H9 (cell line): ENCODE results near the gene FRYL. TPM values are rescaled to one million over a fixed set of nuclear protein-coding genes. Genes with fewer than 3 reads are reported as not detected.
"Not testable (repeated sequence)": the region's sequence is repeated elsewhere in the genome, so short reads cannot be mapped to it uniquely, and the experiment has no call there.

Experiments
- DNase-seq: peaks from one replicate; pipeline ENCODE4 v3.0.0-alpha.2; 2017
- H2AFZ ChIP-seq: one replicate; pipeline ENCODE4 v1.6.1; 2013; ENCODE audit warnings: mild to moderate bottlenecking, low read length, control low read depth, moderate library complexity
- H2AK5ac ChIP-seq: 2 replicates; pipeline ENCODE4 v1.6.1; 2013; ENCODE audit warnings: low read length, control low read depth, mixed read lengths; ENCODE audit not compliant: insufficient read length
- H2BK120ac ChIP-seq: one replicate; pipeline ENCODE4 v1.6.1; 2013; ENCODE audit warnings: low read depth, mild to moderate bottlenecking, low read length, control low read depth, inconsistent platforms; ENCODE audit not compliant: poor library complexity, severe bottlenecking
- H2BK12ac ChIP-seq: 2 replicates; pipeline ENCODE4 v1.6.1; 2013; ENCODE audit warnings: low read length, control low read depth, mixed read lengths, low read depth; ENCODE audit not compliant: insufficient read length
- H2BK15ac ChIP-seq: 2 replicates; pipeline ENCODE4 v1.6.1; 2013; ENCODE audit warnings: low read depth, low read length, control low read depth
- H2BK20ac ChIP-seq: one replicate; pipeline ENCODE4 v1.6.1; 2013; ENCODE audit warnings: low read depth, mild to moderate bottlenecking, low read length, control low read depth, inconsistent platforms; ENCODE audit not compliant: poor library complexity, severe bottlenecking
- H2BK5ac ChIP-seq: 2 replicates; pipeline ENCODE4 v1.6.1; 2013; ENCODE audit warnings: low read length, control low read depth, mixed read lengths; ENCODE audit not compliant: insufficient read length
- H3K14ac ChIP-seq: 2 replicates; pipeline ENCODE4 v1.6.1; 2013; ENCODE audit warnings: low read length, control low read depth; ENCODE audit not compliant: insufficient read depth
- H3K18ac ChIP-seq: 2 replicates; pipeline ENCODE4 v1.6.1; 2013; ENCODE audit warnings: low read depth, mild to moderate bottlenecking, mixed read lengths, low read length, control low read depth; ENCODE audit not compliant: insufficient read length
- H3K23ac ChIP-seq: 2 replicates; pipeline ENCODE4 v1.6.1; 2013; ENCODE audit warnings: low read length, control low read depth, mixed read lengths, low read depth; ENCODE audit not compliant: insufficient read length
- H3K23me2 ChIP-seq: 2 replicates; pipeline ENCODE4 v1.6.1; 2013; ENCODE audit warnings: low read depth, mild to moderate bottlenecking, mixed read lengths, low read length, control low read depth; ENCODE audit not compliant: insufficient read length, poor library complexity, severe bottlenecking
- H3K27ac ChIP-seq: 2 replicates; pipeline ENCODE4 v1.5.1; 2013; ENCODE audit warnings: low read length, control low read depth, mixed read lengths, low read depth; ENCODE audit not compliant: insufficient read length
- H3K27me3 ChIP-seq: 2 replicates; pipeline ENCODE4 v1.6.1; 2013; ENCODE audit warnings: low read length, control low read depth, inconsistent platforms; ENCODE audit not compliant: insufficient read depth
- H3K4ac ChIP-seq: 2 replicates; pipeline ENCODE4 v1.6.1; 2013; ENCODE audit warnings: low read depth, mild to moderate bottlenecking, control low read depth, inconsistent platforms, low read length, moderate library complexity
- H3K4me1 ChIP-seq: 2 replicates; pipeline ENCODE4 v1.6.1; 2013; ENCODE audit warnings: low read length, control low read depth, inconsistent platforms; ENCODE audit not compliant: insufficient read depth
- H3K4me2 ChIP-seq: 2 replicates; pipeline ENCODE4 v1.6.1; 2013; ENCODE audit warnings: low read length, control low read depth, mixed read lengths; ENCODE audit not compliant: insufficient read length, insufficient read depth
- H3K56ac ChIP-seq: 2 replicates; pipeline ENCODE4 v1.6.1; 2013; ENCODE audit warnings: low read depth, mild to moderate bottlenecking, mixed read lengths, low read length, control low read depth; ENCODE audit not compliant: insufficient read length
- H3K79me1 ChIP-seq: 2 replicates; pipeline ENCODE4 v1.6.1; 2013; ENCODE audit warnings: low read depth, mild to moderate bottlenecking, moderate library complexity, low read length, control low read depth, inconsistent platforms; ENCODE audit not compliant: insufficient read depth, poor library complexity, severe bottlenecking
- H3K79me2 ChIP-seq: 2 replicates; pipeline ENCODE4 v1.6.1; 2013; ENCODE audit warnings: low read length, control low read depth, inconsistent platforms; ENCODE audit not compliant: insufficient read depth
- H3K9ac ChIP-seq: 2 replicates; pipeline ENCODE4 v1.6.1; 2013; ENCODE audit warnings: low read length, control low read depth, mixed read lengths; ENCODE audit not compliant: insufficient read length; ENCODE audit errors: extremely low read depth
- H3K9me3 ChIP-seq: one replicate; pipeline ENCODE4 v1.6.1; 2013; ENCODE audit warnings: low read depth, low read length, inconsistent platforms; ENCODE audit not compliant: control insufficient read depth
- H3T11ph ChIP-seq: one replicate; pipeline ENCODE4 v1.6.1; 2013; ENCODE audit warnings: mild to moderate bottlenecking, low read length, control low read depth, inconsistent platforms
- H4K20me1 ChIP-seq: one replicate; pipeline ENCODE4 v1.6.1; 2013; ENCODE audit not compliant: control insufficient read depth, insufficient read length, insufficient read depth
- H4K5ac ChIP-seq: 2 replicates; pipeline ENCODE4 v1.6.1; 2013; ENCODE audit warnings: low read depth, mild to moderate bottlenecking, mixed read lengths, low read length, control low read depth; ENCODE audit not compliant: insufficient read length
- H4K8ac ChIP-seq: replicated peaks from 2 replicates; pipeline ENCODE4 v1.6.1; 2013; ENCODE audit warnings: low read length, control low read depth, mixed read lengths, low read depth; ENCODE audit not compliant: insufficient read length
- H4K91ac ChIP-seq: 2 replicates; pipeline ENCODE4 v1.6.1; 2013; ENCODE audit warnings: low read depth, mild to moderate bottlenecking, moderate library complexity, mixed read lengths, low read length, control low read depth; ENCODE audit not compliant: insufficient read length
- H3K27ac Mint-ChIP-seq, 3 experiments: 2 replicates in 2 of 3; 3 replicates in 1 of 3; pipeline ENCODE4 v1.8.0; 2020 to 2021; ENCODE audit warnings: mixed read lengths in 3 of 3, mild to moderate bottlenecking in 1 of 3, moderate library complexity in 1 of 3
- H3K27me3 Mint-ChIP-seq: 2 replicates; pipeline ENCODE4 v1.8.0; 2021; ENCODE audit warnings: low read depth, mild to moderate bottlenecking, moderate library complexity, mixed read lengths
- H3K36me3 Mint-ChIP-seq, 3 experiments: 2 replicates in 2 of 3; 3 replicates in 1 of 3; pipeline ENCODE4 v1.8.0; 2020 to 2021; ENCODE audit warnings: low read depth in 3 of 3, mixed read lengths in 3 of 3; ENCODE audit not compliant: insufficient read depth in 1 of 3
- H3K4me1 Mint-ChIP-seq, 2 experiments: 2 replicates each; pipeline ENCODE4 v1.8.0; 2020; ENCODE audit warnings: mixed read lengths in 2 of 2
- H3K4me3 Mint-ChIP-seq, 2 experiments: 2 replicates in 1 of 2; 3 replicates in 1 of 2; pipeline ENCODE4 v1.8.0; 2020 to 2021; ENCODE audit warnings: mild to moderate bottlenecking in 2 of 2, mixed read lengths in 2 of 2, moderate library complexity in 1 of 2
- H3K9me3 Mint-ChIP-seq, 2 experiments: 2 replicates in 1 of 2; 3 replicates in 1 of 2; pipeline ENCODE4 v1.8.0; 2020; ENCODE audit warnings: mild to moderate bottlenecking in 2 of 2, mixed read lengths in 2 of 2, moderate library complexity in 1 of 2
- WGBS: extraction: QIAGEN DNeasy Blood & Tissue Kit; methylation state at CpG from one replicate; pipeline ENCODE4 v1.1.7; 2013; ENCODE audit warnings: missing lambda C conversion rate, low lambda C conversion rate, mixed read lengths; ENCODE audit not compliant: insufficient read length; ENCODE audit errors: extremely low coverage; 5-methylcytosine and 5-hydroxymethylcytosine counted together
- total RNA-seq: library from RNA; stranded (reverse); gene quantifications from 2 replicates; pipeline ENCODE4 v1.2.1, GENCODE V29; 2021
- TF ChIP-seq, protein P1 (sequence below): fragments of 200-600 bp; sonication (generic); conservative IDR thresholded peaks from 3 replicates; pipeline ENCODE4 v1.8.0; 2021; ENCODE audit warnings: antibody characterized with exemption, mild to moderate bottlenecking

Gene FRYL
- total RNA-seq, 1 experiment from 2014 or later: 31.5 TPM

DNA sequence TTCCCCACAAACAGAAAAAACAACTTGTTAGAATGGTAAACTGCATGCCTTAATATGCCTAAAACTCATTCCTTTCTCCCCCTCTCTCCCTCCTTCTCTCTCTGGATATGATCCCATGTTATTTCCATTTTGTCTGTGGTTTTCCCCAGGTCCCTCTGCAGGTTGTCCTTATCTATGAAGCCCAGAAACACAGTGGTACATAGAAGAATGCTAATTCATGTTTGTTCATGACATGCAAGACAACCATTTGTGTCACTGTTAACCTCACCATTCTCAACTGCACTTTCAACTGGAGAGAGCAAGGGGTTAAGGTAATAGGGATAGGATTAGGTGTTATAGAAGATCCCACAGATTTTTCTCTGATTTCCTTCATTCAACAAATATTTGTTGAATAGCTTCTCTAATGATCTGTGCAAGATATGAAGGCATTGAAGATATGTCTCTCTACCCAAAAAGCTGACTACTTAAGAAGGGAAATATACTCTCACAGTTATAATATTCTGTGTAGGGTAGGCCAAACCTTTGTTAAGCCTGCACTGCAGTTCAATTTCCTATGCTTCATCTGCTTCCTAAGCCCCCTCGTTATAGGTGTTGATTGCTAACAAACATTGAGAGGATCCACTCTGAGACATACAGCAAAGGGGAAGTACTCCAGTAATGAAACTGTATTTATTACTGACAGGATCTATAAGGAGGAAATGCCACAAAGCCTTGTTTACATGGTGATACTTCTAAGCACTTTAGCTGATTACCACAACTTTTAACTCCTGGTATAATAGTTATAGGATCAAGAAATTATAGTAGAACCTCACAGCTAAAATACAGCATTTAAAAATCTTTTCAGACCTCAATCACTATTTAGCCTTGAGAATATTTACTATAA, 96.1 kb downstream of the FRYL start:
- Histone ChIP-seq H2BK15ac (no peak overlapping the region), H3K79me2 (peaks cover 3% of the 10 kb centered on the region; the same call in 1 of the 2 replicates), H3K18ac (no peak overlapping the region), H2BK5ac (no peak overlapping the region), H2BK120ac (no peak overlapping the region), H3K23me2 (no peaks in the 10 kb centered on the region), H3K27ac (no peak overlapping the region), H2AFZ (no peak overlapping the region), H4K20me1 (no peaks in the 10 kb centered on the region), H4K8ac (no peak overlapping the region), H2BK12ac (no peak overlapping the region), H2BK20ac (no peak overlapping the region), H3K56ac (no peak overlapping the region), H4K5ac (no peak overlapping the region), H3K4ac (no peak overlapping the region), H3T11ph (no peak overlapping the region), H3K79me1 (peaks cover 4% of the 10 kb centered on the region), H3K14ac (no peak overlapping the region), H3K4me2 (no peak overlapping the region), H3K23ac (no peak overlapping the region), H3K9me3 (no peaks in the 10 kb centered on the region), H2AK5ac (no peak overlapping the region), H3K4me1 (no peaks in the 10 kb centered on the region), H3K9ac (no peak overlapping the region), H4K91ac (no peak overlapping the region), H3K27me3 (no peaks in the 10 kb centered on the region)
- TF ChIP-seq, protein P1, sequence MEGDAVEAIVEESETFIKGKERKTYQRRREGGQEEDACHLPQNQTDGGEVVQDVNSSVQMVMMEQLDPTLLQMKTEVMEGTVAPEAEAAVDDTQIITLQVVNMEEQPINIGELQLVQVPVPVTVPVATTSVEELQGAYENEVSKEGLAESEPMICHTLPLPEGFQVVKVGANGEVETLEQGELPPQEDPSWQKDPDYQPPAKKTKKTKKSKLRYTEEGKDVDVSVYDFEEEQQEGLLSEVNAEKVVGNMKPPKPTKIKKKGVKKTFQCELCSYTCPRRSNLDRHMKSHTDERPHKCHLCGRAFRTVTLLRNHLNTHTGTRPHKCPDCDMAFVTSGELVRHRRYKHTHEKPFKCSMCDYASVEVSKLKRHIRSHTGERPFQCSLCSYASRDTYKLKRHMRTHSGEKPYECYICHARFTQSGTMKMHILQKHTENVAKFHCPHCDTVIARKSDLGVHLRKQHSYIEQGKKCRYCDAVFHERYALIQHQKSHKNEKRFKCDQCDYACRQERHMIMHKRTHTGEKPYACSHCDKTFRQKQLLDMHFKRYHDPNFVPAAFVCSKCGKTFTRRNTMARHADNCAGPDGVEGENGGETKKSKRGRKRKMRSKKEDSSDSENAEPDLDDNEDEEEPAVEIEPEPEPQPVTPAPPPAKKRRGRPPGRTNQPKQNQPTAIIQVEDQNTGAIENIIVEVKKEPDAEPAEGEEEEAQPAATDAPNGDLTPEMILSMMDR: no peak
- Mint-ChIP-seq H3K36me3 (peaks cover 0 to 8% (median 1%) of the 10 kb centered on the region in 3 experiments; a peak in 4 of 7 replicates), H3K9me3 (no peaks in the 10 kb centered on the region), H3K27ac (no peak overlapping the region; a peak in 1 of 7 replicates), H3K27me3 (no peaks in the 10 kb centered on the region), H3K4me3 (no peak overlapping the region), H3K4me1 (peaks cover 3 to 5% of the 10 kb centered on the region in 2 experiments; a peak in 2 of 4 replicates)
- DNase-seq: no peak
- WGBS: no CpG with 5 or more reads among the region's 1 CpG

DNA sequence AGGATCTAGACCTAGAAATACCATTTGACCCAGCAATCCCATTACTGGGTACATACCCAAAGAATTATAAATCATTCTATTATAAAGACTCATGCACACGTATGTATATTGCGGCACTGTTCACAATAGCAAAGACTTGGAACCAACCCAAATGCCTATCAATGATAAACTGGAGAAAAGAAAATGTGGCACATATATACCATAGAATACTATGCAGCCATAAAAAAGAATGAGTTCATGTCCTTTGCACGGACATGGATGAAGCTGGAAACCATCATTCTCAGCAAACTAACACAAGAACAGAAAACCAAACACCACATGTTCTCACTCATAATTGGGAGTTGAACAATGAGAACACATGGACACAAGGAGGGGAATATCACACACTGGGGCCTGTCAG, 97.2 kb downstream of the FRYL start:
- H3T11ph ChIP-seq, H2BK20ac ChIP-seq, H3K27me3 ChIP-seq, H4K5ac ChIP-seq, H3K23ac ChIP-seq, H3K18ac ChIP-seq, H3K4me2 ChIP-seq, H3K36me3 Mint-ChIP-seq, H3K9ac ChIP-seq, H3K4ac ChIP-seq, DNase-seq, H4K91ac ChIP-seq, H3K9me3 ChIP-seq, H3K27ac Mint-ChIP-seq, H4K20me1 ChIP-seq, H3K4me1 ChIP-seq, H3K4me1 Mint-ChIP-seq, H4K8ac ChIP-seq, H2BK5ac ChIP-seq, H3K27ac ChIP-seq, H3K56ac ChIP-seq, H3K9me3 Mint-ChIP-seq, H3K79me2 ChIP-seq, H2BK120ac ChIP-seq, H3K27me3 Mint-ChIP-seq, H2BK12ac ChIP-seq, H3K79me1 ChIP-seq, H2AK5ac ChIP-seq, H2BK15ac ChIP-seq, H3K23me2 ChIP-seq, H3K14ac ChIP-seq, H3K4me3 Mint-ChIP-seq, H2AFZ ChIP-seq: not testable (repeated sequence)
- WGBS: no CpG with 5 or more reads among the region's 3 CpGs
